Fibroblast of villous mesenchyme (primary cell): ENCODE data around the gene KRTAP13-3. TPM values are rescaled to one million over a fixed set of nuclear protein-coding genes. Genes with fewer than 3 reads are reported as not detected.

ENCODE experiments used
- DNase-seq: peaks from one replicate; pipeline ENCODE4 v3.0.0-alpha.2; 2010; ENCODE audit warnings: low read depth
- H3K4me3 ChIP-seq: 2 replicates; pipeline ENCODE4 v1.5.1; 2011; ENCODE audit warnings: low read depth, mild to moderate bottlenecking, low read length
- CTCF ChIP-seq: IDR thresholded peaks from 2 replicates; pipeline ENCODE4 v1.5.1; 2012; ENCODE audit warnings: low read depth, mild to moderate bottlenecking, low read length; ENCODE audit not compliant: insufficient read depth
- total RNA-seq: library from RNA; depleted of rRNA; stranded (reverse); fragments of >200 nt; gene quantifications from 2 replicates; pipeline ENCODE4 v1.2.3, GENCODE V29; 2012

KRTAP13-3 gene
- not detected in 2 replicates for total RNA-seq

DNA sequence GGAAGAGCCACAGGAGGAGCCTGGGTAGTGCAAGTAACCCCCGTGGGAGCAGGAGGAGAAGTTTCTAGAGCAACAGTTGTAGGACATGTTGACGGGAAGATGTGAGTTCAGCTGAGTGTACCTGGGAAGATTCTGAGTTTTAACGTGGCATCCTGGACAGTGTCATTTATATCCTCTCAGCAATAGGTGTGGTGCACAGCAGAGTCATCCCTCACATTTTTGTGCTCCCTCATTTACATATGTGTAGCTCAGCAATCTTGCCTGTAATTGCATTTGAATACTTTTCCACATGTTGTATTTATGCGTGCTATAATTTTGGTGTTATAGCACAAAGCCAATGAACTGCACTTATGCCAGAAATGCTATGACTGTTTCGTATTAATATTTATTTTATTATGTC lies at the start of gene KRTAP13-3:
Gene KRTAP13-3, minus strand, starts transcription at position 101 of the 400 bp plus-strand sequence. Its CDS starts 14 bp downstream, at position 87.
- DNase-seq = no peak
- no peak within 1 kb of the TSS for H3K4me3 ChIP-seq
- no peak for TF ChIP-seq CTCF

DNA sequence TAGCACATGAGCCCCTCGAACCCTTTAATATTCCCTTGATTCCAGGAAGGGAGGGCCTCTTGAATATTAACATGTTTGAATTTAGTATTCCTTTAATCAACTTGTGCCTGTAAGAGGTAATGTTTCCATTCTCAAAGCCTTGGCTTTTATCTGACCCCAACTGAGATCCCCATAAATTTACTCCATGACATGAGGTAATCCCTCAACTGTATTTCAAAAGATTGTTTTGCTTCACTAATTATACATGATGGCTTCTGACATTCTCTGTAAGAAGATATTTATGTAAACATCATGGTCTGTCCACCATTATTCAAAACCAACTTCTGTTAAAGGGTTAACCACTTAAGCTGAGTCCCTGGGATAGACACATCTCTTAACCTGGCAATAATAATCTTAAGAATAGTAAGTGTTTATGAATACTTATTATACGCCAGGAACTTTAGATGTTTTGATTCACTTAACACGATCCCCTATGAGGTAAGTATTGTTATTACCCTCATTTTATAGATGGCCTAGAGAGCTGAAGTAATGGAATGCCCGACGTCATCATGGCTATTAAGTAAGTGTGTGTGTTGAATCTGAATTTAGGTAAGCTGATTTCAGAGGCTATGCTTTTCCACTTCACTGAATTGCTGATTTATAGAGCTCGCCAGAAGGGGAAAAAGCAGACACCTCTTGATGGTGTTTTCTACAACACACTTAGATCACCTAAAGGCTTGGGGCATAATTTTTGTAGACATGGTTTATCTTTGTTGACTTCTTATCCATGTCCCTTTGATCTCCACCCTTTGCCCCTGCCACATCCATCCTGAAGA lies 43.4 kb upstream of the KRTAP13-3 start:
- TF ChIP-seq CTCF = no peak
- no peak overlapping the region for H3K4me3 ChIP-seq
- no peak for DNase-seq

DNA sequence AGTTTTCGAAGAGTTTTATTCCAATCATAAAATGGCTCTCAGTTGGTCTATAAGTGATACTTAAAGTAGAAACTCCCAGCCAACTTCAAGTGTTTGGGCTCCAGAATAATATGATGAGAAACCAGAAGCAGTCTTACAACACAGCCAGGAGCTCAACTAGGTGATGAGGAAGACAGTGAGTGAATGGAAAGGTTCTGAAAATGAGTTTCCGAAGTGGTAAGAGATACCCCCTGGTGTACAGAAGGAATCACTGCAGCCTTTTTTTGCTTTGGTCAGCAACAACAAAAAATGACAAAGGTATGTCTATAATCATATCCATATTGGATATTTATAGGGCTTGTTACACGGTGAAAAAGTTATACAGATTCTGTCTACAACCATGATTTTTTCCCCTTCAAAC lies 38.0 kb upstream of the KRTAP13-3 start:
- no peak for TF ChIP-seq CTCF
- DNase-seq = no peak
- no peak overlapping the region for H3K4me3 ChIP-seq

- no peak for TF ChIP-seq CTCF
- no peak overlapping the region for H3K4me3 ChIP-seq
- no peak for DNase-seq
Observed at GRCh38 chr21:30448514-30448913, 22.8 kb upstream of the KRTAP13-3 start.

GRCh38 chr21:30447056-30447455 lies 21.3 kb upstream of the KRTAP13-3 start:
- no peak for TF ChIP-seq CTCF
- H3K4me3 ChIP-seq = no peak overlapping the region
- DNase-seq = no peak

DNA sequence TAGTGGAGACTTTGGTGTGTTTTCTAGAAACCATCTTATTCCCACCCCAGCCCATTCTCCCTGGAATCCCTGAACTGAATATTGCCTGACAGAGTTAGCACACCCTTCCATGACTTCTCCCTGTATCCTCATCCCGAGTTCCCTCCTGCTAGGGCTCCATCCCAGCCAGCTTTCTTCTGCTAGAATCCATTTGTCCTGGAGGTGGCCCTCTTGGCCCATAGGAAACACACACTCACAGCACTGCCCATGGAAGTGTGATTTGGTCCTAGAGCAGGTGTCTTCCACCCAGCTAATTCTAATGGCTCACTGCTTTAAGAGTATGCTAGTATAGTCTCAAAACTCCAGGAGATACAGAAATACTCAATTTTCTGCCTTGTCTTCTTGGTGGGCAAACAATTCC lies 18.5 kb upstream of the KRTAP13-3 start:
- DNase-seq = no peak
- no peak for TF ChIP-seq CTCF
- no peak overlapping the region for H3K4me3 ChIP-seq

DNA sequence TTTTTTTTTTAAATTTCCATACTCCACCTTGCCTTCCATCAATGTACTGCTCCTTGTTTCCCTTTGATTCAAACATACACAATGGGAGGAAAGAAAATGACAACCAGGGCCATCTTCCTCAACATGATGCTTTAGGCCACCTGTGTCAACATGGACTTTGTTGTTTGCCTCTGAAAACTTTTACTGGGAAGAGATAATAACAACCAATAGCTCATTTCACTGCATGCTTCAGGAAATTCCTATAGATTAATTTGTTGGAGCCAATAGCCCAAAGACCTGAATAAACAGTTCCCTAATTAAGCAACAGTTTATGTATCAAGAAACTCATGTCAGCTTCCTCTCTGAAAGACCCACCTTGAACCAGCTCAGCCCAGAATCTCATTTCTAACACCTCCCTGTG lies 17.5 kb upstream of the KRTAP13-3 start:
- no peak for TF ChIP-seq CTCF
- H3K4me3 ChIP-seq = no peak overlapping the region
- DNase-seq = no peak
